Skin of body (tissue), 2 donors: ENCODE measurements around the gene ARSG. TPM values are rescaled to one million over a fixed set of nuclear protein-coding genes. Genes with fewer than 3 reads are reported as not detected.

Experiments
- DNase-seq: peaks from one replicate; lab custom pipeline; 2025; lab: John Stamatoyannopoulos, UW
- total RNA-seq: library from RNA; depleted of rRNA; stranded (reverse); fragments of >200 nt; gene quantifications from one replicate; pipeline ENCODE4 v1.2.3, GENCODE V29; 2014

ARSG gene
- total RNA-seq, 1 donor from 2014 or later: 3.3 TPM

- DNase-seq: no peak
Measured at GRCh38 chr17:68427575-68427974, 136.3 kb downstream of the ARSG start.

GRCh38 chr17:68428498-68429172 is 137.3 kb downstream of the ARSG start:
- no peak for DNase-seq

GRCh38 chr17:68429881-68430280 is 138.6 kb downstream of the ARSG start:
- DNase-seq: no peak

GRCh38 chr17:68431045-68431608 is 139.8 kb downstream of the ARSG start:
- no peak for DNase-seq

- no peak for DNase-seq
Measured at GRCh38 chr17:68431661-68432071, 140.4 kb downstream of the ARSG start.

- no peak for DNase-seq
Measured at GRCh38 chr17:68432086-68432864, 141.0 kb downstream of the ARSG start.

- DNase-seq: no peak
Measured at GRCh38 chr17:68433211-68433610, 141.9 kb downstream of the ARSG start.

- no peak for DNase-seq
Measured at GRCh38 chr17:68433911-68434508, 142.7 kb downstream of the ARSG start.

- DNase-seq: no peak
Measured at GRCh38 chr17:68435361-68435760, 144.1 kb downstream of the ARSG start.

GRCh38 chr17:68435876-68436842 is 144.9 kb downstream of the ARSG start:
- peak; percentile 46 for DNase-seq

- no peak for DNase-seq
Measured at GRCh38 chr17:68437979-68438822, 146.9 kb downstream of the ARSG start.

- DNase-seq: no peak
Measured at GRCh38 chr17:68439656-68440290, 148.5 kb downstream of the ARSG start.

- DNase-seq: no peak
Measured at GRCh38 chr17:68440526-68440925, 149.2 kb downstream of the ARSG start.

- DNase-seq: no peak
Measured at GRCh38 chr17:68441070-68441770, 149.9 kb downstream of the ARSG start.

GRCh38 chr17:68443972-68444464 is 152.7 kb downstream of the ARSG start:
- DNase-seq: peak; percentile 71

- DNase-seq: no peak
Measured at GRCh38 chr17:68445671-68446070, 154.4 kb downstream of the ARSG start.

GRCh38 chr17:68446626-68447041 is 155.3 kb downstream of the ARSG start:
- DNase-seq: no peak

GRCh38 chr17:68449021-68449739 is 157.9 kb downstream of the ARSG start:
- no peak for DNase-seq
